ENCODE measurements around the gene HOXA5. TPM values are rescaled to one million over a fixed set of nuclear protein-coding genes. Genes with fewer than 3 reads are reported as not detected.
A peak's percentile ranks its signal among the peaks of the same experiment; 100 is the strongest.

The HOXA5 gene
- total and polyA plus RNA-seq, 2 donors (not counting 3 experiments of a cell fraction or from before 2014, with no cell fraction given): 18.6 to 18.8 TPM

DNA sequence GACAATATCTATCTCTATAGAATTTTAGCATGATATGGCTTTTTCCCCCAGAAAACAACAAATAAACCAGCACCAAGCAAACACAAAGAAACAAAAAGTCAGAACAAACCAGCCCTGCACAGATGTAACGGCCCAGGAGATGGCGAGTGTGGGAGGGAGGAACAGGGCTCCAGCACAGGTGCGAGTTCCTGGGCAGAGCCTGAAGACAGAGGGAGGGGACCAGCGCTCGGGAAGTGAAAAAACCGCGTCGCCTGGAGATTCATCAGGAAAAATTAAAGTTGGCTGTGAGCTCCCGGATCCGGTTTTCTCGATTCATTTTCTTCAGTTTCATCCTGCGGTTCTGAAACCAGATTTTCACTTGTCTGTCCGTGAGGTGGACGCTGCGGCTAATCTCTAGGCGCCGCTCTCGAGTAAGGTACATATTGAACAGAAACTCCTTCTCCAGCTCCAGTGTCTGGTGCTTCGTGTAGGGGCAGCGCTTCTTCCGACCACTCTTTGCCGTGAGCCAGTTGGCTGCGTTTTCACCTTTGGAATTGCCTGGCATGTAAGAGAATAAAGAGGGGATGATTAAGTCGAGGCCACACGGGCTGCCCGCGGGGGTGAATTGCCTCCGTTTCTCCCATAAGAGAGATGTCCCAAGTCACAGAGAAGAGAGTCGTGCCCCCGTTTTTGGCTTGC lies 28.3 kb upstream of the HOXA5 start:
- DNase-seq (ENCODE audit: low read depth, low spot score) (no peak), FAIRE-seq (peak; percentile 33)
- Histone ChIP-seq H3K36me3 (ENCODE audit: control insufficient read depth in 2 of 2, extremely low read depth in 1 of 2, insufficient read depth in 2 of 2, low read length in 2 of 2) (no peaks in the 10 kb centered on the region), H3K4me3 (replicated peaks in 1 of 3; ENCODE audit: insufficient read depth in 1 of 3, low read depth in 1 of 3, low read length in 3 of 3) (peak overlapping the region; percentile 44 to 88 (median 59)), H3K4me1 (ENCODE audit: control insufficient read depth, extremely low read depth, insufficient read depth, low read length) (peaks cover 57% of the 10 kb centered on the region), H3K27me3 (ENCODE audit: control insufficient read depth in 2 of 2, insufficient read depth in 2 of 2, low read length in 2 of 2) (no peaks in the 10 kb centered on the region), H3K9me3 (replicated peaks; ENCODE audit: control insufficient read depth, insufficient read depth, low read length) (no peaks in the 10 kb centered on the region), H3K9ac (replicated peaks; ENCODE audit: extremely low read depth, insufficient read depth, low read length) (peak overlapping the region; percentile 91), H3K9me1 (replicated peaks; ENCODE audit: control insufficient read depth, extremely low read depth, insufficient read depth, low read length) (no peaks in the 10 kb centered on the region), H4K20me1 (replicated peaks; ENCODE audit: control insufficient read depth, extremely low read depth, insufficient read depth, low read length) (no peaks in the 10 kb centered on the region), H2AFZ (ENCODE audit: low read depth, low read length) (no peak overlapping the region), H3K4me2 (ENCODE audit: insufficient read depth, low read length) (peak overlapping the region; percentile 98), H3K79me2 (ENCODE audit: control insufficient read depth, insufficient read depth, low read length) (peaks cover 100% of the 10 kb centered on the region), H3K27ac (ENCODE audit: insufficient read depth, low read depth, low read length) (peak overlapping the region; percentile 96)
- intact Hi-C loops (cut with micrococcal nuclease) (loop anchor here (1.0 kb wide), 2 partner anchors 8 to 13 kb away; no protein-coding TSS in a partner anchor), dilution Hi-C loops (cut with MboI; ENCODE audit: extremely low pct_ligation_motif_present, low sequenced_read_pairs) (loop anchor here (25.0 kb wide), 1 partner anchor 984 kb away; no protein-coding TSS in a partner anchor)
- TF ChIP-seq POLR2AphosphoS5 (IDR thresholded peaks at IDR 0.05; ENCODE audit: insufficient read depth, low read depth, low read length) (peak; percentile 47), MYC (IDR thresholded peaks at IDR 0.05; ENCODE audit: low read depth, low read length) (no peak)
- no TSS peak for BruUV-seq (replicated peaks)
- ChIA-PET POLR2A (interaction anchor here (0.7 to 1.6 kb wide), 2 partner anchors 19 to 71 kb away, joined by 4 read pairs; partner anchors contain the start of gene HOXA3), CTCF (interaction anchor here (0.7 to 7.4 kb wide), 7 partner anchors 7 to 51 kb away, joined by 3 to 86 read pairs (median 14); partner anchors contain the start of genes HOXA11 and HOXA3)

DNA sequence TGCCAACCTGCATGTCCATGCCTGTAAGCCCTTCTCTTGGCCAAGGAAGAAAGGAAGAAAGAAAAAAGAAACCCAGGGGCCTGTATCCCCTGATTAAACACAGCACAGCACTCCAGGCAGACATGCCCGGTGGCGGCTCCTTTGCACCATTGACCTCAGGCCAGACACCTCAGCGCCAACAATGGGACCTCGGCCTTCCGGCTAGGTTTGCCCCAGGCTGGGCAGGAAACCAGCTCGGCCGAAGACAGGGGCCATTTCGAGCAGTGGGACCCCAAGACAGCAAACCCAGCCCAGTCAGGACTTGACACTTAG lies 27.8 kb upstream of the HOXA5 start:
- Histone ChIP-seq H3K27ac (ENCODE audit: insufficient read depth, low read depth, low read length) (peak overlapping the region; percentile 96), H3K9ac (replicated peaks; ENCODE audit: extremely low read depth, insufficient read depth, low read length) (peak overlapping the region; percentile 91), H3K79me2 (ENCODE audit: control insufficient read depth, insufficient read depth, low read length) (peaks cover 100% of the 10 kb centered on the region), H3K27me3 (ENCODE audit: control insufficient read depth in 2 of 2, insufficient read depth in 2 of 2, low read length in 2 of 2) (no peaks in the 10 kb centered on the region), H4K20me1 (replicated peaks; ENCODE audit: control insufficient read depth, extremely low read depth, insufficient read depth, low read length) (no peaks in the 10 kb centered on the region), H3K4me3 (replicated peaks in 1 of 3; ENCODE audit: insufficient read depth in 1 of 3, low read depth in 1 of 3, low read length in 3 of 3) (peak overlapping the region; percentile 44 to 88 (median 59)), H3K36me3 (ENCODE audit: control insufficient read depth in 2 of 2, extremely low read depth in 1 of 2, insufficient read depth in 2 of 2, low read length in 2 of 2) (no peaks in the 10 kb centered on the region), H2AFZ (ENCODE audit: low read depth, low read length) (no peak overlapping the region), H3K9me3 (replicated peaks; ENCODE audit: control insufficient read depth, insufficient read depth, low read length) (no peaks in the 10 kb centered on the region), H3K4me1 (ENCODE audit: control insufficient read depth, extremely low read depth, insufficient read depth, low read length) (peaks cover 57% of the 10 kb centered on the region), H3K4me2 (ENCODE audit: insufficient read depth, low read length) (peak overlapping the region; percentile 98), H3K9me1 (replicated peaks; ENCODE audit: control insufficient read depth, extremely low read depth, insufficient read depth, low read length) (no peaks in the 10 kb centered on the region)
- dilution Hi-C loops (cut with MboI; ENCODE audit: extremely low pct_ligation_motif_present, low sequenced_read_pairs): loop anchor here (25.0 kb wide), 1 partner anchor 984 kb away; no protein-coding TSS in a partner anchor
- DNase-seq (ENCODE audit: low read depth, low spot score) (peak; percentile 80), FAIRE-seq (peak; percentile 67)
- ChIA-PET POLR2A (interaction anchor here (0.7 kb wide), 1 partner anchor 71 kb away, joined by 4 read pairs; no protein-coding TSS in a partner anchor), CTCF (interaction anchor here (0.7 to 7.4 kb wide), 7 partner anchors 7 to 50 kb away, joined by 3 to 86 read pairs (median 14); partner anchors contain the start of genes HOXA11 and HOXA3)
- intact Hi-C loops (cut with micrococcal nuclease): loop anchor here (1.0 kb wide), 2 partner anchors 8 to 13 kb away; no protein-coding TSS in a partner anchor
- BruUV-seq (replicated peaks): TSS peak; percentile 19
- TF ChIP-seq MYC (IDR thresholded peaks at IDR 0.05; ENCODE audit: low read depth, low read length) (no peak), POLR2A (IDR thresholded peaks at IDR 0.05; ENCODE audit: low read depth, low read length) (no peak), FOS (IDR thresholded peaks at IDR 0.05; ENCODE audit: borderline replicate concordance, insufficient read depth, low read length) (no peak), GATA2 (IDR thresholded peaks at IDR 0.05; ENCODE audit: insufficient read depth, insufficient read length, low read depth, low read length) (peak; percentile 16), POLR2AphosphoS5 (IDR thresholded peaks at IDR 0.05; ENCODE audit: insufficient read depth, low read depth, low read length) (peak; percentile 58)
